A673 (cell line): ENCODE measurements around the gene DOK6.

ENCODE experiments used
- CTCF ChIP-seq: fragments of 300-800, 200-600 bp; sonication (generic); conservative IDR thresholded peaks from 2 replicates; pipeline ENCODE4 v1.5.1; 2017; ENCODE audit warnings: low read depth, mild to moderate bottlenecking, antibody characterized with exemption, low read length, moderate library complexity, mixed read lengths
- EZH2 ChIP-seq: fragments of 200-600 bp; sonication (generic); IDR thresholded peaks from 2 replicates; pipeline ENCODE4 v1.6.1; 2017; ENCODE audit warnings: borderline replicate concordance, low read depth, mild to moderate bottlenecking, mixed read lengths, antibody characterized with exemption, low read length; ENCODE audit not compliant: poor library complexity, severe bottlenecking

- TF ChIP-seq CTCF (no peak), EZH2 (no peak)
Observed at GRCh38 chr18:69580107-69580506, 179.4 kb downstream of the DOK6 start.
